T1000 (cell line): ENCODE data around the gene FBXL7.

ENCODE experiments used
- DNase-seq: peaks from one replicate; lab custom pipeline; 2025; ENCODE audit warnings: mixed read lengths; lab: John Stamatoyannopoulos, UW

FBXL7 gene

DNA sequence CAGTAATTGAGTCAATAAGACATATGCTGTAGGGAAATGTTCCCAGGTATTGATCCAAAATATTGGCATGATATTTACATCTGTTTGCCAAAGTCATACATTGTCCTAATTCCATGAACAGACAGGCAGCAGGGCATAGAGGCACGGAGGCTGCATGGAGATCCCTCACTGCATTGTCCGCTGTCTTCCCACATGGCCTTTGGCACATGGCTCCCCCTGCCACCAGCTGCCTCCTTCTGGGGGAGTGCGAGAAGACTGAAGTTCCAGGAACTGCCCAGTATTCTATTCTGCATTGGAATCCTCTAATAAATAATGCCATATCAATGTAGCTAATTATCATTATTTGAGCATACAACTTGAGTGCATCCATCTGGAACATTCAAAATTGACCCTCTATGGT, 269.0 kb downstream of the FBXL7 start:
- no peak for DNase-seq

- no peak for DNase-seq
Measured at GRCh38 chr5:15772131-15772530, 272.2 kb downstream of the FBXL7 start.

DNA sequence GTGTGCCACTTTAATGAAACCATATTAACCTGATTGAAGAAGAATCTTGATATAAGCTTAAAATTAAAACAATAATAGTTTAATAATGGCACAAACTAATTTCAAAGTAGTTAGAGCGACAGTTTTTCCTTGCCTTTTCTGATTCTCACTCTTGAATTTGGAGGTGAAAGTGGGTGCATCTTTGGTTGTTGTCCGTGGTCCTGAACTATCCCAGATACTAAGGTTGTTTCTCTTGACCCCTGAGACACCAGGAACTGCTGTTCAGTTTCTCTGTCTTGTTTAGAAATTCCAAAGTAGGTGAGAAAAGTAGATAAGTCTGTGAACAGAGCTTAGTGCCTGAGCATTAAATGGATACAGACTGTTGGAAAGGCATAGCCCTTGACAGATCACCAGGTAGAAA, 274.7 kb downstream of the FBXL7 start:
- no peak for DNase-seq

DNA sequence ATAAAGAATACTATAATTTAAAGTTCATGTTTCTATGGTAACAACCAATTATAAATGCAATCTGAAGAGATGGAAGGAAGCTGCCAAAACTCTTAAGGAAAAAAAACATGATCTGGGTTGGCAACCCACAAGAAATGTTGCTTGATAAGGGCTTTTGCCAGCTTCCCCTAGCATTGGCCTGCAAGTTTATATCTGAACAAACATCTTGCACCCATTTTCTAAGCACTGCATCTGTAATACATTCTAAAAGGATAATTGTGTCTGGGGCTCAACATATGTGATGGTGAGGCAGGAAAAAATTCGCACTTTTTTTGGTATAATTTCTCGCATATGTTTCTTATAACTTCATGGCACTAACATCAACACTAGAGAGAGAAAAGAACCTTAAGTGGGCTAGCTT, 276.4 kb downstream of the FBXL7 start:
- no peak for DNase-seq

DNA sequence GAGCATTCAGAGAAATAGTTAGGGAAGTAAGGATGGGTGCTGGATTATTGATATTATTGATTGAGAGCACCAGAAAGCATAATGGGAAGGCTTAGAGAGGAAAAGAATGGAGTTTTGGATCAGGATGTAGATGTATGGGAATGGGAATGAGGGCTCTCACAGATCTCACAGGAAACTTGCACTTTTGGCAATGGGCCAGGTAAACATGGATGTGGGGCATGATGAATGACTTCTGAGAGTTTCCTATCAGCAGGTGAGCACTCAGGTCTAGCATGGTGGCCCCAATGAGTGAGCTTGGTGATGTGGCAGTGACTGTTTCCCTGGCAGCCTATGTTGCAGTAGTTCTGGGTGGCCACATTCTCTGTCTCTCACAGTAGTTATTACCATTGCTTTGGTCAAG, 283.8 kb downstream of the FBXL7 start:
- no peak for DNase-seq

DNA sequence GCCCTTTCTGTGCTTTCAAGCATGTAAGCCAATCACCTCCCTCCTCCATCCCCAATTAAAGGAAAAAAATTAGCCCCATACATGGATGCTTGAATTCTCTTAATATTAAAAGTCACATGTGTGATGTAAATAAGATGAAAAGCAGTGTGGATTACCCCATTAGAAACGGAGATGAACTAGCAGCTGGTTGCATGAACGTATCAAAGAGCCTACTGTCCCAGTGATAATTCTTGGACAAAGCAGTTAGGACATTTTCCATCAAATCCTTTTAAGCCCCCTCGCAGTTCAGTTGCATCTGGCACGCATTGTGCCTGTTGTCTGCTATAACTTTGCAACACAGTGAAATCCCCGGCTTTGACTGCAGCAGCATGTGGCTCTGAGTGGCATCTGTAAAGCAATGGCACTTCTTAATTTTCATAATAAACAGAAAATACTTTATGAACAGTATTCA, 285.6 kb downstream of the FBXL7 start:
- no peak for DNase-seq

GRCh38 chr5:15786326-15786725, 286.3 kb downstream of the FBXL7 start:
- no peak for DNase-seq

DNA sequence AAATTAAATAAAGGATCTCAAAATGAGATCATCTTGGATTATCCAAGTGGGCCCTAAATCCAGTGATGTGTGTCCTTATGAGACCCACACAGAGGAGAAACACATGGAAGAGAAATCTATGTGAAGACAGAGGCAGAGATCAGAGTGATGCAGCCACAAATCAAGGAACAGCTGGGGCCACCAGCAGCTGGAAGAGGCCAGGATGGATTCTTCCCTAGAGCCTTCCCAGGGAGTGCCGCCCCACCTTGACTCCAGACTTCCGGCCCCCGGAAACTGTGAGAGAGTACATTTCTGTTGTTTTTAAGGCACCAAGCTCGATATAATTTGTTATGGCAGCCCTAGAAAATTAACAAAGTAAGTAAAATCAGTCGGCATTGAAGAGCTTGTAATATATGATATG, 286.9 kb downstream of the FBXL7 start:
- DNase-seq, result no peak

DNA sequence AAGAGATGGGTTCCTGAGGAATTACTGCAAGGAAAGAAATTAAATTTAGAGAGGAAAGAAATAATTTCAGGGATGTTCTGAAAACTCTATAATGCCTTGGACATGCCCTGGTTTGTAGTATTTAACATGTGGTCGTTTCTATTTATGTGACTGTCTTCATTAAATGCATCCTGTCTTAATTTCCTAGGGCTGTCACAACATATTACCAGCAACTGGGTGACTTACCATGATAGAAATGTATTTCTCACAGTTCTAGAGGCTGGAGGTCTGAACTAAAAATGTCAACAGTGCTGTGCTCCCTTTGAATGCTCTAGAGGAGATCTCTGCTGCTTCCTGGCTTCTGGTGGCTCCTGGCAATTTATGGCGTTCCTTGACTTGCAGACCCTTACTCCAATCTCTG, 287.7 kb downstream of the FBXL7 start:
- DNase-seq, result no peak

GRCh38 chr5:15789642-15790041, 289.7 kb downstream of the FBXL7 start:
- no peak for DNase-seq

- DNase-seq, result no peak
Measured at GRCh38 chr5:15790446-15791018, 290.6 kb downstream of the FBXL7 start.

DNA sequence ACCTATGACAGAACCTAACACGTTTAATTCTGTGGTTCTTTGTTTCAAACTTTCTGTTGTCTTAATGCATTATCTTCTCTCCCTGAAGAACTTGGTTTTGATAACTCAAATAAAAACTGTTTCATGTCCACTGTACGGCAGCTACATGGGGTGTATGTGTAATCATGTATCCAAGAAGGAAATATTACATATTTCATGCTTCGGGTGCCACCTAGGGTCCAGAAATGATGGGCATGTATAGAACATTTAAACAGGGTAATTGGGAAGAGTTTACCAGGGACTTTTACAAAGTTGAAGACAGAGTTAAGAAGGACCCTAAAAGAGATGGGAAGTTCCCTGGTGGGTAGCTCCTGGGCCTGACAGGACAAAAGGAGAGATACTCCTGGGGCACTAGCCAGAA, 291.3 kb downstream of the FBXL7 start:
- no peak for DNase-seq

- DNase-seq, result no peak
Measured at GRCh38 chr5:15791859-15792258, 291.9 kb downstream of the FBXL7 start.

DNA sequence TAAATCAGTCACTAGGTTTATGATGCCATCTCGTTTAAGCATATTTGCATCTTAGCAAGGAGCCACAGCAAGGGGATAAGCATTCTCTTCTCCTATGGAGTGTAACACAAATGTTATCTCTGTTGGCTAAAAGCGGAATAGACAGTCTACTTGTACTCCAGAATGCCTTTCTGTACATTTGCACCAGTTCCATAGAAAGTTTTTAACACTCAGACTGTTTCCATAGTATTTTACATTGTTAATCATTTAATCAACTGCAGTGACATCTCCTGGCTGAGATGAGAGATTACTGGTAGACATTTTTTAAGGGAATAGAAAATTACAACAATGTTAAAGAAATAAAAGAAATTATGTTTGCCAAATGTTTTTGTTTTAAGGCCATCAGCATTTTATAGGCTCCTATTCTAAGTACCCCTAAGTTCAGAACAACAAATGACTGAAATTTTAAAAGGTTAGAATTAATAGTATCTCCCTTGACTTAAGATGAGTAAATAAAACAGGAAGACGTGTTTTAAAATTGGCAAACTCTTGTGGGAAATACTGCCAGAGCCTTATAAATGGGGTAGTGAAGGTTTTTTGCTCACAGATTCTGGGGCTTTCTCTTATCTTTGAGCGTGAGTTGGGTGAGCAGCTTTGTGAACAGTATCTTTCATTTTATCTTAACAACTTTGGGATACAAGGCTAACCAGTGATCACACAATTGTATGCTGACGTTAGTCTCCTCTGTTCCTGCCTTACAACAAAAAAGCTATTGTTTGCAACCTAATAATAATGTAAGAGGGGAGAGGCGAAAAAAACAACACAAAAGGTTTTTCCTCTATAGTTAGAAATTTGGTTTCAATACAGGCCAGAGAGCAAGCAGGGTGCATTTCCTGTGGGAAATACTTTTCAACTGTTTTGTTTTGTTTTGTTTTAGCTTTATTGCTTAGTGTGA, 294.3 kb downstream of the FBXL7 start:
- DNase-seq, result no peak

DNA sequence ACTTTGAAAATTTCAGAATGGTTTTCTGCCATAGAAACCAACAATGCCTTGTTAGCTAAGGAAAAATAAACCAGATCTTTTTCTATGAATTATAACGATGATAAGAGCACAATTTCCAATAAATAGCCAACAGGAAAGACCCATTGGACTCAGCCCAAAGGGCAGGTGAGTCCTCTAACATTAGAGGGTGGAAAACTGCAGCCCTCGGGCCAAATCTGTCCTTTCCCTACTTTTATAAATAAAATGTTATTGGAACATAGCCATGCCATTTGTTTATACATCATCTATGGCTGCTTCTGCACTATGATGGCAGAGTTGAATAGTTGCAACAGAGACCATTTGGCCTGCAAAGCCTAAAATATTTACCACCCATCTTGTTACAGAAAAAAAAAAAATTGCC, 296.1 kb downstream of the FBXL7 start:
- no peak for DNase-seq

GRCh38 chr5:15796557-15796956, 296.6 kb downstream of the FBXL7 start:
- DNase-seq, result no peak

GRCh38 chr5:15797116-15797515, 297.1 kb downstream of the FBXL7 start:
- DNase-seq, result no peak

- DNase-seq, result no peak
Measured at GRCh38 chr5:15798006-15798405, 298.0 kb downstream of the FBXL7 start.

- DNase-seq, result no peak
Measured at GRCh38 chr5:15799014-15799413, 299.0 kb downstream of the FBXL7 start.

DNA sequence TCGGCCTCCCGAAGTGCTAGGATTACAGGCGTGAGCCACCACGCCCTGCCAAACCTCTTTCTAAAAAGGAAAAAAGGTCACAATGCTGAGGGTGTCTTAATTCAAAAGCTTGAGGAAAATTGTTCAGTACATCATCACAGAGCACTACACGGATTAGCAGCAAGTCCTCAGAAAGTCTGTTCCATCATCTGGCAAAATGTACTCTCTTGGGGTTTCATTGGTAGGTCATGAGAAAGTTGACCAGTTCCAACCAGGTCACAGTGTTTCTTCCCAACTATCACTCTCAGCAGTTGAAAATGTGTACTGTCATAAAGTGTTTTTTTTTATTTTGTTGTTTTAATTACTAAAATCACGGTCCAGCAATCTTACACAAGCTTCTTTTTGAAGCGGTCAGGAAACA, 299.6 kb downstream of the FBXL7 start:
- DNase-seq, result no peak

GRCh38 chr5:15803280-15803679, 303.3 kb downstream of the FBXL7 start:
- no peak for DNase-seq

DNA sequence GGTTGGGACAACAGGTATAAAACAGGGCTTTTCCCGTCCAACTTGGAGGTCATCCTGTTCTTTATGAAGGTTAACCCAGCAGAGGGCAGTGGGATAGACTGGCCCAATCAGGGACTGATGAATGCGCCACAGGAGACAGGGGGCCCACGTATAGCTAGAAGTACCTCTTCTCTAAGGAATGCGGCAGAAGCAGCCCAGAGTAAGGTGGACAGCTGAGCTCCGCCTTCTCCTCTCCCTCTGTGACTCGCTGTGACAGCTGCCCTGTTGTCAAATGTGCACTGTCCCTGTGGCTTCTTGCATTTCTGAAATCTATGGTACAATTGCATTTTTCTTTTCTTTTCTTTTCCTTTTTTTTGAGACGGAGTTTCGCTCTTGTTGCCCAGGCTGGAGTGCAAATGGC, 306.6 kb downstream of the FBXL7 start:
- DNase-seq, result no peak

GRCh38 chr5:15807248-15807647, 307.3 kb downstream of the FBXL7 start:
- DNase-seq, result no peak

GRCh38 chr5:15807871-15808270, 307.9 kb downstream of the FBXL7 start:
- DNase-seq, result no peak
